ENCODE measurements around the gene DHX29.
"Not testable (repeated sequence)": the region's sequence is repeated elsewhere in the genome, so short reads cannot be mapped to it uniquely, and the experiment has no call there.

The DHX29 gene, protein sequence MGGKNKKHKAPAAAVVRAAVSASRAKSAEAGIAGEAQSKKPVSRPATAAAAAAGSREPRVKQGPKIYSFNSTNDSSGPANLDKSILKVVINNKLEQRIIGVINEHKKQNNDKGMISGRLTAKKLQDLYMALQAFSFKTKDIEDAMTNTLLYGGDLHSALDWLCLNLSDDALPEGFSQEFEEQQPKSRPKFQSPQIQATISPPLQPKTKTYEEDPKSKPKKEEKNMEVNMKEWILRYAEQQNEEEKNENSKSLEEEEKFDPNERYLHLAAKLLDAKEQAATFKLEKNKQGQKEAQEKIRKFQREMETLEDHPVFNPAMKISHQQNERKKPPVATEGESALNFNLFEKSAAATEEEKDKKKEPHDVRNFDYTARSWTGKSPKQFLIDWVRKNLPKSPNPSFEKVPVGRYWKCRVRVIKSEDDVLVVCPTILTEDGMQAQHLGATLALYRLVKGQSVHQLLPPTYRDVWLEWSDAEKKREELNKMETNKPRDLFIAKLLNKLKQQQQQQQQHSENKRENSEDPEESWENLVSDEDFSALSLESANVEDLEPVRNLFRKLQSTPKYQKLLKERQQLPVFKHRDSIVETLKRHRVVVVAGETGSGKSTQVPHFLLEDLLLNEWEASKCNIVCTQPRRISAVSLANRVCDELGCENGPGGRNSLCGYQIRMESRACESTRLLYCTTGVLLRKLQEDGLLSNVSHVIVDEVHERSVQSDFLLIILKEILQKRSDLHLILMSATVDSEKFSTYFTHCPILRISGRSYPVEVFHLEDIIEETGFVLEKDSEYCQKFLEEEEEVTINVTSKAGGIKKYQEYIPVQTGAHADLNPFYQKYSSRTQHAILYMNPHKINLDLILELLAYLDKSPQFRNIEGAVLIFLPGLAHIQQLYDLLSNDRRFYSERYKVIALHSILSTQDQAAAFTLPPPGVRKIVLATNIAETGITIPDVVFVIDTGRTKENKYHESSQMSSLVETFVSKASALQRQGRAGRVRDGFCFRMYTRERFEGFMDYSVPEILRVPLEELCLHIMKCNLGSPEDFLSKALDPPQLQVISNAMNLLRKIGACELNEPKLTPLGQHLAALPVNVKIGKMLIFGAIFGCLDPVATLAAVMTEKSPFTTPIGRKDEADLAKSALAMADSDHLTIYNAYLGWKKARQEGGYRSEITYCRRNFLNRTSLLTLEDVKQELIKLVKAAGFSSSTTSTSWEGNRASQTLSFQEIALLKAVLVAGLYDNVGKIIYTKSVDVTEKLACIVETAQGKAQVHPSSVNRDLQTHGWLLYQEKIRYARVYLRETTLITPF (N-terminal part only)

DNA sequence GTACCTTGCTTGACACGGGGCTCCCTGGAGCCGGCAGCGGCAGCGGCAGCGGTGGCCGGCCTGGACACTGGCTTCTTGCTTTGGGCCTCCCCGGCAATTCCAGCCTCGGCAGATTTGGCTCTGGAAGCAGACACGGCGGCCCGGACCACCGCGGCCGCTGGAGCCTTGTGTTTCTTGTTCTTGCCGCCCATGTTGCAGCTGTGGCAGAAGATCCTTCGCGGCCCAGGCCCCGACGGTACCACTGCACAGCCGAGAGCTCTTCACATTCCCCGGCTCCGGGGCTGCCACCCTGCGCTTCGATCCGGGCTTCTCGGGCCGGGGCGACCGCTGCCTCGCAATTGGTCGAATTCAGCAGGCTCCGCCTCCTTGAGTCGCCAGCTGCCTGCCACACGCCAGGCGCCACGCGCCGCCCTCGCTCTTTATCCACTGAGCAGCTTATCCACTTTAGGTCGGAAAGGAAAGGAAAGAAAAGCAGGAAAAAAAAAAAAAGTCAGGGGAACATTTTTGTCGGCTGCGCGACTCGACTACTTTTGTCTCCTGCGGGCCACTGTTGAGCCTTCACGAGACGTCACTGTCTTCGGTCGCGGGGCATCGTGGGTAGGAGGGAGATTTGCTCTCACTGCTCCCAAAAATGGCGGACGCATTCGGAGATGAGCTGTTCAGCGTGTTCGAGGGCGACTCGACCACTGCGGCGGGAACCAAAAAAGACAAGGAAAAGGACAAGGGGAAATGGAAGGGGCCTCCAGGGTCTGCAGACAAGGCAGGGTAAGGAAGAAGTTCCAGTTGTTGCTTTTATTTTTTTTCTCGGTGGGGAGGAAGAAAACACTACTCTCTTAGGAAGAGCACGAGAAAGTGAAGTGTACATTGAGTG, at the start of gene DHX29, which contains the start of gene MTREX:
TSS of gene DHX29 (minus strand) at position 312 of the 871 bp plus-strand sequence. CDS start at position 191, 121 bp downstream.
TSS of gene MTREX (plus strand) at position 607 of the 871 bp plus-strand sequence. CDS start at position 632, 25 bp downstream.
- DNase-seq (ENCODE audit: low read depth): peak; percentile 72

DNA sequence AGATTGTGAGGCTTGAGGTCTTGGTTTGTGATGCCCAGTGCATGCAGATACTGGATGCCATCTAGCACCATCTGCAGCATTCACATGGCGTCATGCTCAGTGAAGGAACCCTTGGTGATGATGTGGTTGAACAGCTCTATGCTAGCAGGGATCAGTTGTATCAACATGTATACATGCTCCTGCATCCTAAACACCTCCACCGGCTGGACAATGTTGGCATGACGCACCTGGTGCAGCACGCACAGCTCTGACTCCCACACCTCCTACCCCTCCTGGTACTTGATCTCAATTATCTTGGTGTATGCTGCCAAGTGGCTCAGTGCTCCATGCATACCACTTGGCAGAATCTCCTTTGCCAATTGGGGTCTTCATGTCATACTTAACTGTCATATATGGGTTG, 49.4 kb upstream of the DHX29 start:
- no peak for DNase-seq (ENCODE audit: low read depth)

DNA sequence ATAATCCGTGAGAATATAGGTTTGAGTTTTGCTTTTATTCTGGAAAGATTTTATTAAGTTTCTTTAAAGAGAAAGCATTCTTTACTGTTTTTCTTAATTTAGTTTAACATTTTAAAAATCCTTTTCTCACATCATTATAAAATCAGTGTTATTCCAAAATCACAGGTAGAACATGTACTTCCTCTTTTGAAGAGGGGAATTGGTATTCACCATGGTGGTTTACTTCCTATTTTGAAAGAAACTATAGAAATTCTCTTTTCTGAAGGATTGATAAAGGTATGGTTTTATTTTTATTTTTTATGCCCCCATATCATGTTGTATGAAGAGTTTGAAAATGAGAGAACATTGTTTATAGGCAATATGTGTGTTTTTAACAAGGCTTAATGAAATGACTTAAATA, 43.3 kb upstream of the DHX29 start:
- no peak for DNase-seq (ENCODE audit: low read depth)

DNA sequence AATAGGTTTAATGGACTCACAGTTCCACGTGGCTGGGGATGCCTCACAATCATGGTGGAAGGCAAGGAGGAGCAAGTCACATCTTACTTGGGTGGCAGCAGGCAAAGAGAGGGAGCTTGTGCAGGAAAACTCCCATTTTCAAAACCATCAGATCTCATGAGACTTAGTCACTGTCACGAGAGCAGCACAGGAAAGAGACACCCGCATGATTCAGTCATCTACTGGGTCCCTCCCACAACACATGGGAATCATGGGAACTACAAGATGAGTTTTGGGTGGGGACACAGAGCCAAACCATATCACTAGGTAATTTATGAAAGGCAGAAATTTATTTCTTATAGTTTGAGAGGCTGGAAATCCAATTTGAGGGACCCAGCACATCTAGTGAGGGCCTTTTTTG, 40.3 kb upstream of the DHX29 start:
- DNase-seq (ENCODE audit: low read depth): no peak

DNA sequence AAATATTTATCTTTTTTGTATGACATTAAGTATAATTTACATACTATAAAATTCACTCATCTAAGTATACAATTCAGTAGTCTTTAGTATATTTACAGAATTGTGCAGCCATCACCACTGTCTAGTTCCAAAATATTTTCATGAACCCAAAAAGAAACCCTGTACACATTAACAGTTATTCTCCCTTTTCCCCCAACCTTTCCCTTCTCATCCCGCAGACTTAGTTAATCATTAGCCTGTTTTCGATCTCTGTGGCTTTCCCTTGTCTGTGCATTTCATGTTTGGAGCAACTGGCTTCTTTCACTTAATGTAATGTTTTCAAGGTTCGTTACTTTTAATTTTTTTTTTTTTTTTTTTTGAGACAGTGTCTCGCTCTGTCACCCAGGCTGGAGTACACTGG, 37.8 kb upstream of the DHX29 start:
- no peak for DNase-seq (ENCODE audit: low read depth)

DNA sequence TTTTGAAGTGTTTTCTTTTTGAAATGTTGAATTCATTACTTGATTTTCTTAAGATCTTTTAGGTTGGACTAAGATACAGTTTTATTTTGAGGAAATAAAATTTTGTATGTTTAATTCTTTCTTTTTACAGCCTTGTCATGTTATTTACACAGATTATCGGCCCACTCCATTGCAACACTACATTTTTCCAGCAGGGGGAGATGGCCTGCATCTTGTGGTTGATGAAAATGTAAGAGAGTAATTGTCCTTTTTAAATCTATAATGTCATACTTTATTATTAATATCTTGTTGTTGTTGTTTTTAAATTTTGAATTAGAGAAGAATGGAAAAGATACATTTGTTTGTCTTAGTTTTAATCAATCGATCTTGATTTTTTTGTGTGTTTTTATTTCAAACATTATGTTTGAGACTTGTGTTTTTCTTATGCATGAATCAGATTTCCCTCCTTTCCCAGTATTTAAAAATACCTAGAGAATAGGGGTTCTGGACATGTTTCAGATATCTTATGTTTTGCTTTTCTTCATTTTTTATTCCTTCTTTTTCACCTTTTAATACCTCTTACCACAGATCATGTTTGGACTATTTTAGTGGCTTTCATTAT, 37.0 kb upstream of the DHX29 start:
- no peak for DNase-seq (ENCODE audit: low read depth)

DNA sequence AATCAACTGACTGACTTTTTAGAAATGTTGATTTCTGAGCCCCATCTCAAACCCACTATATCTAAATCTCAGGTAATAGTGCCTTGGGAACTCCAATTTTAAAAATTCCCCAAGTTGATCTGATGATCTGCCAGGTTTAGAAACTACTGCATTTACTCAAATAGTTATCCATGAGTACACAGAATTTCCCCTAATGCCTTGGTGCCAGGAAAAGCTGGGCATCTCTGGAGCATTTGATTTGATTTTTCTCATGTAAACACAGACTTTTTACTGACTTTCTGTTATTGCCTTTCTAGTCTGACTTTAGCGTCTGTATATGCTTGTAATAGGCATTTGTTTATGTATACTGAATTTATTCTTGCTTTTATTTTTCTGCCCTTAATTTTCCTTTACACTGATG, 36.1 kb upstream of the DHX29 start:
- DNase-seq (ENCODE audit: low read depth): no peak

DNA sequence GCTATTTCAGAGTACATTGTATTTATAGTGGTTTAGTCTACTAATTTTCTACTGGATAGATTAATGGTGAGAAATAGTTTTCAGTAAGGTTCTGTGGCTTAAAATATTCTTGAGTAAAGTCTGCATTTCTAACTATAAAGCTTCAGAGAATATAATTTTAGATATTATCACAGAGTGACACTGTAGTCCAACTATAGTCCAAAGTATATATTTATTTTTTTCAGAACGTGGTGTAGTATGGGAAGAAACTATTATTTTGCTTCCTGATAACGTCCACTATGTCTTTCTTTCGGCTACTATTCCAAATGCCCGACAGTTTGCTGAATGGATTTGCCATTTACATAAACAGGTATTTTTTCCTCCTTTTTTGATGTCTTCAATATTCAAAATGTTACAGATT, 35.6 kb upstream of the DHX29 start:
- no peak for DNase-seq (ENCODE audit: low read depth)

DNA sequence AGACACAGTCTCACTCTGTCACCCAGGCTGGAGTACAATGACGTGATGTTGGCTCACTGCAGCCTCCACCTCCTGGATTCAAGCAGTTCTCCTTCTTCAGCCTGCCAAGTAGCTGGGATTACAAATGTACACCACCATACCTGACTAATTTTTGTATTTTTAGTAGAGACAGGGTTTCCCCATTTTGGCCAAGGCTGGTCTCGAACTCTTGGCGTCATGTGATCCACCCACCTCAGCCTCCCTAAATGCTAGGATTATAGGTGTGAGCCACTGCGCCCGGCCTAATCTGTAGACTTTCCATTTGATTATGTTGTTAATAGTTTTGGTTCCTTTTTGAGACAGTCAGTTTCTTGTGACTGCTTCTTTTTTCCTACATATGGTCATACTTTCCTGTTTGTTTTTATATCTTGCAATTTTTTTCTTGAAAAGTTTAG, 31.3 kb upstream of the DHX29 start:
- no peak for DNase-seq (ENCODE audit: low read depth)

DNA sequence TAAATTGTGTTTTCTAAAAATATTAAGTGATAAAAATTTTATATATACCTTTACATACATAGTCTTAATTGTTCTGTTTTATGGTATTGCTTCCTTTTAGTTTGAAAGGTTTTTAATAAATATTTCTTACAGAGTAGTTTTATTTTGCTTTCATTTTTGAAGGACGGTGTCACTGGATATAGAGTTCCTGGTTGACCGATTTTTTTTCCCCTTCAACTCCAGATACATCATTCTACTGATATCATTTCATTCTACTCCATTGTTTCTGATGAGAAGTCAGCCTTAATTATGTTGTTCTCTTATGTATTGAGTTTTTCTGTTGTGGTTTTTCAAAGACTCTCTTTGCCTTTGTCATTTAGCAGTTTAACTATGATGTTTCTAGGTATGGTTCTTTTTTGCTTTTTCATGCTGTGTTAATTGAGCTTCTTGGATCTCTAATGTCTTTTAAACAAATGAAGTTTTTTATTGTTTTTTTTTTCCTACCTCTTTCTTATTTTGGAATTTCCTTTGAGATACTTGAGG, 30.7 kb upstream of the DHX29 start:
- DNase-seq (ENCODE audit: low read depth): no peak

DNA sequence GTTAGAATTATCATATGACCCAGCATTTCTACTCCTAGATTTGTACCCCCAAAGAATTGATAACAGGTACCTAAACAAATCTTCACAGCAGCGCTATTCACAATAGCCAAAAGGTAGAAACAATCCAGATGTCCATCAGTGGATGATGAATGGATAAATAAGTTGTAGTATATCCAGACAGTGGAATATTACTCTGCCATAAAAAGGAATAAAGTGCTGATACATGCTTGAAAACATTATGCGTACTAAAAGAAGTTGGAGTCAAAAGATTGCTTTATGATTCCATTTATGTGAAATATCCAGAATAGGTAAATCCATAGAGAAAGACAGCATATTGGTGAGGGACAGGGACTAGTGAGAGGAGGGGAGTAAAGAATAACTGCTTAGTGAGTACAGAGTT, 26.3 kb upstream of the DHX29 start:
- no peak for DNase-seq (ENCODE audit: low read depth)

DNA sequence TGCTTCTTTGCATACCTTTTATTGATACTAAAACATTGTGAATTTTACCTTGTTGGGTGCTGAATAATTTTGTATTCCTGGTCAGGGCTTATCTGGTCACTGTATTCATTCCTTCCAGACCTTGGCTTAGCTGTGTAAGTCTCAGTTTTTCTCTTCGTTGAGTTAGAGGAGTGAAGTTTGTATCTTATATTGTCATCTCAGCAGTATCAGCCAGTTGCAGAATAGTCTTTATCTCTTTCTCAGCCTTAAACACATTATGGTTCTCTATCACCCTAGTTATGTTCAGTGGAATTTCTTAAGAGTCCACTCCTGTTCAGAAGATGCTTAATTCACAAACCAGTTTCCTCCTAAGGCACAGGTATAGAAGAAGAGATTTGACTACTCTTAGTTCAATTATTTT, 25.5 kb upstream of the DHX29 start:
- no peak for DNase-seq (ENCODE audit: low read depth)

DNA sequence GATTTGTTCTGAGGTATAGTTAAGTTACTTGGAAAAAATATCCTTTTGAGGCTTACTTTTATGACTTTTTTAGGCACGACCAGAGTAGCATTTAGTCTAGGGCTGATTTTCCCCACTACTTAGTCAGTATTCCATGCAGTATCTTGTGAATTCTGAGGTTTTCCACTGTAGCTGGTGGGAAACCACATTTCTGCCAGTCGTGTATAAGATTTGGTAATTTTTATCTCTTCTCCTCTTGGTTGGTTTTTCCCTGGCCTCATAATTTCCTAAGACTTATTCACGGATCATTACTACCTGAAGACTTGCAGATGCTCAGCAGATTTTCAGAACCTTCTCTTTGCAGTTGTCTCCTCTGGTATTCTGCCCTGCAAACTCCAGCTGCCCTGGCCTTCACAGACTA, 23.8 kb upstream of the DHX29 start:
- DNase-seq (ENCODE audit: low read depth): no peak

DNA sequence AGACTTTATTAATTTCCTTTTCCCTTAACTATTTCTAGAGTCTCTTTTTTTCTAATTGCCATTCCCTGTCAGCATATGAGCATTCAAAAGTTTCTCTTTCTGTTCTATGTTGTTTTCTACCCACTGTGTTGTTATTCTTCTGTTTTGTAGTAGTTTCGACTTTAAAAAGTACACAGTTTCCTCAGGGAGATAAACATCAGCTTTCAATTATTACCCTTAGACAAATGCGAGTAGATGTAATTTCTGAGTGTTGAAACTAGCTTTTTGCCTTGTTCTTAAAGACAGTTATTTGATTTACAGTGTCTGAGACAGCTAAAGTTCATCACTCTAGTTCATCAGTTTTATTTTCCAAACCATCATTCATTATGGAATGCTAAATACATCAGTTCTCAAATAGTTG, 19.8 kb upstream of the DHX29 start:
- no peak for DNase-seq (ENCODE audit: low read depth)

DNA sequence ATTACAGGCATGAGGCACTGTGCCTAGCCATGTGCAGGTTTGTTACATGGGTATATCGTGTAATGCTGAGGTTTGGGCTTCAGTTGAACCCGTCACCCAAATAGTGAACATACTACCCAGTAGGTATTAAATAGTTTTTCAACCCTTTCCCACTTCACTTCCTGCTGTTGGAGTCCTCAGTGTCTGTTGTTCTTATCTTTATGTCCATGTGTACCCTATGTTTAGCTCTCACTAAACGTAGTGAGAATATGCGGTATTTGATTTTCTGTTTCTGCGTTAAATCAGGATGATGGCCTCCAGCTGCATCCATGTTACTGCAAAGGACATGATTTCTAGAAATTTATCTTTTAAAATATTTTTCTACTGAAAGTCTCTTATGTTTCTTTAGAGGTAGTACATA, 18.1 kb upstream of the DHX29 start:
- no peak for DNase-seq (ENCODE audit: low read depth)

DNA sequence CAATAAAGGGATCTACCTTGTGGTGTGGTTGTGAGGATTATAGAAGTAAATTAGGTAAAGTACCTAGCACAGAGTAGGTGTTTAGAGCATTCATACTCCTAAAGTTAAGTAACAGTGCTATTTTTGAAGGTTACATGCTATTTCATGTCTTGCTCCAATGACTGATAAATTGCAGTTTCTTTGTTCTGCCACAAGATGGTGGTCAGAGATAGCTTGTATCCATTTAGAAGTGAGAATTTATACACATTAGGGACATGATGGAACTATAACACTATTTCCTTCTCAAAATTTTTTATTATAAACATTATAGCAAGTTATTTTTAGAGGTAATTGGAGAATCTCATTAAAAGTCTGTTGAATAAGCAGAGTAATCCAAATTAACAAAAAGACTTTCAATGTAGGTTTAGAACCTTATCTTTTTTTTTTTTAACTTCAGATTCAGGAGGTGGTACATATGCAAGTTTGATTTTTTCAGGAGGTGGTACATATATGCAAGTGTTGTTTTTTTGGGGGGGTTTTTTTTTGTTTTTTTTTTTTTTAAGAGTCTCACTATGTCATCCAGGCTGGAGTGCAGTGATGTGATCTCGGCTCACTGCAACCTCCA, 17.4 kb upstream of the DHX29 start:
- DNase-seq (ENCODE audit: low read depth): peak; percentile 21

DNA sequence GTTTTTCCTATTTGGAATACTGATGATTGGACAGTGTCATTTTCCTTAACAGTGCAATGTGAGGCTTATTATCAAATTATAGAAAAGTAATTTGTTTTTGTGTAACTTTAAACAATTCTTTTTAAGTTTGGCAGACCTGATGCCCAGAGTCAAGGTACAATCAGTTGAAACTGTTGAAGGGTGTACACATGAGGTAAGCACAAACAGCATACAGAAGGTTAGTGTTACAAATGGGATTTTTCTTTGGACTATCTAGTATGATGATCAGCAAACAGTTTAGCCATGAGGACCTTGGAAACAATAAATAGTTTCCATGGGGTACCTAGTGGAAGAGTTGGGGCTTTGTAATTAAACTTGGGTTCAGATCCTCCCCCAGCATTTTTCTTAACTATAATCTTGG, 16.5 kb upstream of the DHX29 start:
- no peak for DNase-seq (ENCODE audit: low read depth)

DNA sequence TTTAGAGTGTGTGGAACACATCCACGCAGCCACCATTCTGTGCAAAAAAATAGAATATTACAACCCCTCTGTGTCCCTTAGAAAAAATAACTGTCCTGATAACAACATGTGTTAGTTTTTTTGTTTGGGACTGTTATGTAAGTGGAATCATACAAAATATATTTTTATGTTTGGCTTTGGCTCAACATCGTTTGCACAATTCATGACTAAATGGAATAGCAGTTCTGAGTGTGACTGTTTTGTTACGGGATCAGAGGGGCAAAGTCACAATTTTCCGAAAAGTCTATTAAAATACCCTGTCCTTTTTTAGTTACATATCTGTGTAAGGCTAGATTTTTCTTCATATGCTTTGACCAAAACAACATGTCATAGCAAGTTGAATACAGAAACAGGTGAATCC, 13.1 kb upstream of the DHX29 start:
- DNase-seq (ENCODE audit: low read depth): peak; percentile 21

DNA sequence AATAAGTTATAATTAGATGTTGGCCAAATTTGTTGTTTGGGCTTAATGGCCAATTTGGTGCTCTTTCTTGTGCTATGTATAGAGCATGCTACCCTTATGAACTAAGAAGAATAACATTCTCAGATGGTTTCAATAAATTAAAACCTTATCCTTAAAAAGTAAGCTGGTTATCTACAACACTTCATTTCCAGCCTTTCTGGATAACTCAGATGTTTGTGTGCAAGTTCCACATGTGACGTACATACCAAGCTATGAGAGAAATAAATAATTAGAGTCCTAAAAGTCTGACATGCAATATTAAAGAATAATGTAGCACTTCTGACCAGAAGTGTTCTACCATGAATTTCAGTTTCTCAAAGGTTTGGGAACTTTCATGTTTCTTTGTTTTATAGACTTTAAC, 12.0 kb upstream of the DHX29 start:
- no peak for DNase-seq (ENCODE audit: low read depth)

DNA sequence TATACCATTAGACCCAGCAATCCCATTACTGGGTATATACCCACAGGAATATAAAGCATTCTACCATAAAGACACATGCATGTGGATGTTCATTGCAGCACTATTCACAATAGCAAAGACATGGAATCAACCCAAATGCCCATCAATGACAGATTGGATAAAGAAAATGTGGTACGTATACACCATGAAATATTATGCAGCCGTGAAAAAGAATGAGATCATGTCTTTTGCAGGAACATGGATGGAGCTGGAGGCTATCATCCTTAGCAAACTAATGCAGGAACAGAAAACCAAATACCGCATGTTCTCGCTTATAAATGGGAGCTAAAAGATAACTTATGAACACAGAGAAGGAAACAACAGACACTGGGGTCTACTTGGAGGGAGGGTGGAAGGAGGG, 10.7 kb upstream of the DHX29 start:
- not testable (repeated sequence) for DNase-seq (ENCODE audit: low read depth)

All from GM04503 (cell line).